ENCODE data around the gene PRR3.
"Not testable (repeated sequence)": the region's sequence is repeated elsewhere in the genome, so short reads cannot be mapped to it uniquely, and the experiment has no call there.

DNA sequence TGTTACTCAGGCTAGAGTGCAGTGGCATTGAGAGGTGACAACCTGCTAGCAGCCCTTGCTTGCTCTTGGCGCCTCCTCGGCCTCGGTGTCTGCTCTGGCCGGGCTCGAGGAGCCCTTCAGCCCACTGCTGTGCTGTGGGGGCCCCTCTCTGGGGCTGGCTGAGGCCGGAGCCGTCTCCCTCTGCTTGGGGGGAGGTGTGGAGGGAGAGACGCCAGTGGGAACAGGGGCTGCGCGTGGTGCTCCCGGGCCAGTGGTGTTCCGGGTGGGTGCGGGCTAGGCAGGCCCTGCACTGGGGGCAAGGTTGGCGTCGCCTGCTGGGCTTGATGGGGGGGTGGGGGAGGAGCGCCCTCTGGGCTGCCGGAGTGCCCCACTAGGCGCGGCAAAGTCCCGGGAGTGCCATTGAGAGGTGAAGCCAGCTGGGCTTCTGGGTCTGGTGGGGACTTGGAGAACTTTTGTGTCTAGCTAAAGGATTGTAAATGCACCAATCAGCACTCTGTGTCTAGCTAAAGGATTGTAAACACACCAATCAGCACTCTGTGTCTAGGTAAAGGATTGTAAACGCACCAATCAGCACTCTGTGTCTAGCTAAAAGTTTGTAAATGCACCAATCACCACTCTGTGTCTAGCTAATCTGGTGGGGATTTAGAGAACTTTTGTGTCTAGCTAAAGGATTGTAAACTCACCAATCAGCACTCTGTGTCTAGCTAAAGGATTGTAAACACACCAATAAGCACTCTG, 39.2 kb upstream of the PRR3 start:
- TF ChIP-seq POLR2AphosphoS5 (IDR thresholded peaks at IDR 0.05; ENCODE audit: borderline replicate concordance, low read depth, low read length); EZH2 (IDR thresholded peaks at IDR 0.05): not testable (repeated sequence)
